HG02678 (cell line): ENCODE measurements around the gene ARHGEF7.

Experiments used
- ATAC-seq: cut with Tn5 transposase; IDR thresholded peaks from one replicate; pipeline ENCODE4 v1.9.1; 2021; ENCODE audit warnings: mild to moderate bottlenecking, moderate library complexity; ENCODE audit not compliant: unreplicated experiment

The ARHGEF7 gene

DNA sequence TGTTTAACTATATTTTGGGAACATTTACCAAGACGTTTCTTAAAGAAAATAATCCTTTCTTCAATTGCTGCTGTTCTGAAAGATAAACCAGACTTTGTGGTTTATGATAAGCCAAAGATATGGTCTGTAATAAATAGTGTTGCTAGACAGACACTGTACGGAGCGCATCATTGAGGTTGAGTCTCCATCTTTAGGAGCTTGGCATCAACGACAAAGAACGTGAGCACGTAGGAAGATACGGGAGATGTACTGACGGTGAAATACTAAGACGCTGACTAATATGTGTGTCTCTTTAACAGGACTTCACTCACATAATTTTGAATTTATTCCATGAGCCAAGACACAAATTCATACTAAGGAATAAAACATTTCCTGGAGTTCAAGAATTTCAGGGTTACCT is 221.6 kb downstream of the ARHGEF7 start:
- ATAC-seq: no peak

DNA sequence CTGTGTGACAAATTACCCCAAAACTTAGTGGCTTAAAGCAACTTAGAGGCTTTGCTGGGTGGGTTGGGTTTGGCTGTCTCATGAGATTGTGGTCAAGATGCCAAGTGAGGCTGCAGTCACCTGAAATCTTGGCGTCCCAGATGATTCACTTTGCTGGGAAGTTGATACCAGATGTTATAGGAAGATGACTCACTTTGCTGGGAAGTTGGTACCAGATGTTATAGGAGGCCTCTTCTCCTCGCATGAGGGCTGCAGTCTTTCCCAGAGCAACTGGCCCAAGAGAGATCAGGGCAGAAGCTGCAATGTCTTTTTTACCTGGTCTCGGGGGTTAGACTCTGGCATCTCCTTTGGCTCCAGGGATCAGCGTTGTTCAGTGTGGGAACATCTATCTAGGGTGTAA is 222.1 kb downstream of the ARHGEF7 start:
- ATAC-seq: no peak

DNA sequence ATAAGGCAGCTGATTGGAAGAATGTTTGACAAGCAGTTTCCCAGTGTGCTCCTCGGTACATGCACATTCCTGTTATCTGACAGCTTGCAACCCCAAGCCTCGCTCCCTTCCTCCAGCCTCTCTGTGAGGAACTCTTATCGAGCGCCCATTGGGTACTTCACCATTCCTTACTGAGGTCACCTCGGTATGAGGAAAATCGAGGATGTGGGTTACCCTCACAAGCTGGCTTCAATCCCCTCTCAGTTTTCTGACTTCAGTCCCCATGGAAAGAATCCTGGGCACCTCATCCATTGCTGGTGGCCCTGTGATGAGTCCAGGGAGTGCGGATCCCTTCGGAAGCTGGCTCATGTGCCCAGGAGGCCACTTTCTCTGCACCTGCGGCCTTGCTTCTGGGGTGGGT is 222.6 kb downstream of the ARHGEF7 start:
- no peak for ATAC-seq

DNA sequence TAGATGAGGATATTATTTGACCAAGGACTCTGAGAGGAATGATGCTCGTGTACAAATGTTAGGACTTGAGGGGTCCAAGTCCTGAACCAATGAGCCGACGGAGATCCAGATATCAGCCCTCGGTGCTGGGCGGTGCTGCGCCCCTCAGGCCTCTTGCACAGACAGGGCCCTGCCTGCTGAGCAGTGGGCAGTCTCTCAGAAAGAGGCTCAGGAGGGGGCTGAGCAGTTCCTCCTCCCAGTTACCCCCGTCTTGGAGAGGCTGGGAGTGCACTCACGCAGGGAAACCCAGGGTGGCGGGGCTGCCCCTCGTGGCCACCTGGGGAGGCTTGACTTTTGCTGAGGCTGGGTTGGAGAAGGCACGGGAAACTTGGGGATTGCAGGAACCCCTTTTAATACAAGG is 223.7 kb downstream of the ARHGEF7 start:
- ATAC-seq: no peak

DNA sequence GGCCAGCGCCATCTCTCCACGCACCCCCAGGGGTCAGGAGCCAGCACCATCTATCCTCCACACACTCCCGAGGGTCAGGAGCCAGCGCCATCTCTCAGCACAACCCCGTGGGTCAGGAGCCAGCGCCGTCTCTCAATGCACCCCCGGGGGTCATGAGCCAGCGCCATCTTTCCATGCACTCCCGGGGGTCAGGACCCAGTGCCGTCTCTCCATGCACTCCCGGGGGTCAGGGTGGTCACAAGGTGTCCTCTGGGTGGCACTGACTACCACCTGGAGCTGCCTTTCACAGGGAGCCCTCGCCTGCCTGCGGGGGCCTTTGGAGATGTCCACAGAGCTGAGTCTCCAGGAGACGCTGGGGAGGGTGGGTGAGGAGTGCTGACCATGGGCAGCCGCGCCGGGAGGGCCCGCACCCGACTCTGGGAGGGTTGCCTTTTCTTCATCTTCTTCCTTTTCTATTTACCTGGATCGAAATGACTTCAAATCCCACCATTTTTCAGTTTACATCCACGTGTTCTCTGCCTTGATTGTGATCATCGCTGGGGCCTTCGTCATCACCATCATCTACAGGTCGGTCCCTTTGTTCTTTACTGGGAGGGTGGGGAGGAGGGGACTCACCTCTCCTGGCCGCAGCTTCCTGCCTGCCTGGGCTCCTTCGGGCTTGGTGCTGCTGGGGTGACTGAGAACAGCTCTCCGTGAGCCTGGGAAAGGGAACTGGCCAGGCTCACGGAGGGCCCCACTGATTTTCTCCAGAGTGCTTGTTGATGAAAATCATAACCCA is 224.4 kb downstream of the ARHGEF7 start:
- ATAC-seq: no peak

DNA sequence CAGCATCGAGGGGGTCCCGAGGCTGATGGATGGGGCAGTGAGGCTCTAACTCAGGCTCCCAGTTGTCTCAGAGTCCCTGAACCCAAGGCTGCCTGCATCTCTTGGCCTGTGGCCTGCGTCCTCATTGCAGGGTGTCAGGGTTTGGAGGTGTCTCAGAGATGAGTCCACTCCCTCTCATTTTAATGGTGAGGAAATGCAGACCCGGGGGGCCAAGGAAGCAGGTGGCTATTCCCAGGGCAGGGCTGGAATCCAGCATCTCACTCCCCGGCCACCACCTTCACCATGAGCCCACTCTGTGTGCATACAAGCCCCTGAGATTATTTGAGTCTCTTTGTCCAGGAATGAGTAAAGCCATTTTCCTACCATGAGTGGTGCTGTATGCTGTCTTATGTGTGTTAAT is 226.8 kb downstream of the ARHGEF7 start:
- ATAC-seq: no peak

DNA sequence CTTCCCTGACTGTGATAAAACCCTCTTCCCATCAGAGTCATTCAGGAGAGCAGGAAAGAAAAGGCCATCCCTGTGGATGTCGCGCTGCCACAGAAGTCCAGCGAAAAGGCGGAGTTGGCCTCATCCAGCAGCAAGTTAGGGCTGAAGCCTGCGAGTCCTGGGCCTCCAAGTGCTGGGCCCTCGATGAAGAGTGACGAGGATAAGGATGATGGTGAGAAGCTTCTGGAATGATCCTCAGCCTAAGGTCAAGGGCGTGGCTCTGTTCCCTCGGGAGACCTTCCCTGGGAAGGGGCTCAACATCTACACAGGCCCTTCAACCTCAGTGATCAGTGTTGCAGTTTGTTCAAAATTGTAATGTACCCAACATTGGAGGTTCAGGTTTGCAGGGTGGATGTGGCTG is 227.6 kb downstream of the ARHGEF7 start:
- ATAC-seq: no peak

DNA sequence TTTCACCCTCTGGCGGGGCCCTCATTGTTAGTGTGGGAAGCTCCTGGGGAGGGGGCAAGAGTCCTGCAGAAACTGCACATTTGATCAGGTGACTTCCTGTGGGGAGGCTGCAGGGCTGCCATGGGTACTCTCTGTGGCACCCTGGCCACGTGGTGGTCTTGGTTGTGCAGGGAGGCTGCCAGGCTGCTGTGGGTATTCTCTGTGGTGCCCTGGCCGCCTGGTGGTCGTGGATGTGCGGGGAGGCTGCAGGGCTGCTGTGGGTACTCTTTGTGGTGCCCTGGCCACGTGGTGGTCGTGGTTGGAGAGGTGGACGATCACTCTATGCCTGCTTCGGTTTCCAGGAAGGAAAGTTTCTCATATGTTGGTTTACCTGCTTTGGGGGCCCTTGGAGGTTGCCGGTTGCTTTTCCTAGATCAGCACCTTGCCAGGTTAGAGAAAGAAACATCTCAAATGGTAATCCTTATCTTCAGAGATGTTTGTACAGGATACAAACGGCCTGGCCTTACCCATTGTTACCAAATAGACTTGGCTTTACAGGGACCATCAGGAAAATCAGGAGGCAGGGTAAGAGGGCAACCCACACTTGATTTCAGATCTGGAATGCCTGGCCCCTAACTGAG is 228.2 kb downstream of the ARHGEF7 start:
- ATAC-seq: no peak

DNA sequence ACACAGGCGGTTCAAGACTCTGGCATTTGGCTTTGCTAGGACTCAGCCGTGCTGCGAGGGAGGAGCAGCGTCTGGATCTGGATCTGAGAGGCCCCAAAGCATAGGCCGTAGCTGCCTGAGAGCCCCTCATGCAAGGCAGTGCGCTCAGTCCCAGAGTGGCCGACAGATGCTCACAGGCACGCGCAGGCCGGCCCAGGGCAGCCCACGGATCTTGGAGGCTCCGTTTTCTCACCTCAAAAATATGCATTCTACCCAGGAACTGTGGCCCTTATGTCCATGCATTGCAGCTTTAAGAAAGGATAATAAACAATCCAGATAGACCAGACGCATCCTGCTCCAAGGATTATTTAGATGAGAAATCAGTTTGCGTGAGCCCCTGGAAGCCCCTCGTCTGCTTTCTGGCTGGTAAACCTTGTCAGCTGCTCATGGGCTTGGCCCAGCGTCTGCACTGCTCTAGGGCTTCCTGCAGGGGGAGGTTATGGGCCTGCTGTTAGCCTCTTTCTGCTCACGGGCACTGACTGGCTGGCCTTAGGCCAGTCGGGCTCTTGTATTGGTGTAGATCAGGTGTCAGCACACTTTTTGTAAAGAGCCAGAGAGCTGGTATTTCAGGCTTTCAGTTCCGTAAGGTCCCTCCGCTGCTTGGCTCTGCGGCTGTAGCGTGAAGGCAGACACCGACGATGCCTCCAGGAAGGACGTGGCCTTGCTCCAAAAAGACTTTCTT is 229.5 kb downstream of the ARHGEF7 start:
- no peak for ATAC-seq

DNA sequence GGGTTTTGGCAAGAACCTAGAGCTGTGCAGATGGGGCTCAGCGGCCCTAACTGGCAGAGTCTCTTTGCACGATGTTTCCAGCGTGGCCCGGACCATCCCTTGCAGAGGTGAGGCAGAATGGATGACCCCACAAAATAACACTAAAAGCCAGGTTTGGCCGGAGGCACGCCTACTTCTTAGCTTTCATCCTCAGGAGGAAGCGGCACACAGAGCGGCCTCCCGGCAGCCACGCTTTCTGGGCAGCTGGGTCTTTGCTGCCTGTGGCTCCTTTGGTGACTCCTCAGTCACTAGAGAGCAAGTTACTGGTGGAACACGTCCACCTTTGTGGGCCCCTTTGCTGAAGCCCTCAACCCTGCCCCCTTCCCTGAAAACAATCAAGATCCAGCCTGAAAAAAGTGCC is 230.6 kb downstream of the ARHGEF7 start:
- no peak for ATAC-seq

DNA sequence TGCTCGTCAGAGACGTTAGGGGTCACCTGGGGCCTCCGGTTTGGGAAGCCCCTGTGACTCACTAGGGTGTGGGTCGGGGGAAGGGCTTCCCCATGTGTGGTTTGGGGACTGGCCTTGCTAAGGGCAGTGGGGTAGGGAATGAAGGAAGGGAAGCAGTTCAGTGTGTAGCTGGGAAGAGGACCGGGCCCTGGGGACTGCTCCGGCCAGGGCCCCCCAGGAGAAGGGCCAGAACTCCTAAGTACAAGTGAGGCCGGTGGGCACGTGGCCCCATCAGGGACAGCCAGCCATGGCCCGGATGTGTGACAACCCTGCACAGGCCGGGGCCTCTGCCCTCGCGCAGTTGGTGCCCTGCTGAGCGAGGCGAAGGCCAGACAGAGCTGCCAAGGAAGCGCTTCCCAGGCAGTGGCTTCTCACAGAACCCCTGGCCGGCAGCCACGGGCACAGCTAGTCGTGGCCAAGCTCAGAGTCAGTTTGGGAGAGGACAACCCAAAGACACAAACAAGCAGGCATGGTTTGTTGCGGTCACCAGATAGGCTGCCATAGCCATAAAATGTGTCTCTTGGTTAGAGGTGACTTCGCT is 231.1 kb downstream of the ARHGEF7 start:
- ATAC-seq: no peak

DNA sequence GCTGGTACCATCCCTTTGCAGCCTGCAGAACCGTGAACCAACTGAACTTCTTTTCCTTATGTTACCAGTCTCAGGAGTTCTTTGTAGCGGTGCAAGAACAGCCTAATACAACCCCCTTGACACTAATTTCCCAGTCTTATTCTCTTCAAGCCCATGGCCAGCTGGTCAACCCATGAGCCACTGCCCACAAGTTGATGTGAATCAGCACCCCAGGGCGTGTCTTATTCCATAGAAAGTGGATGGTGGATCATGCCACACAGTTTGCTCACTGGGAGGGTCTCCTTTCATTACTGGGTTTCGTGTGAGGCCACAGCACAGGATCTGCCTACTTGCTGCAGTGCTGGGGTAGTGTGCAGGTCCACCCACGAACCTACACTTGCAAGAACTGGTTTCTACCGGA is 232.3 kb downstream of the ARHGEF7 start:
- ATAC-seq: no peak

DNA sequence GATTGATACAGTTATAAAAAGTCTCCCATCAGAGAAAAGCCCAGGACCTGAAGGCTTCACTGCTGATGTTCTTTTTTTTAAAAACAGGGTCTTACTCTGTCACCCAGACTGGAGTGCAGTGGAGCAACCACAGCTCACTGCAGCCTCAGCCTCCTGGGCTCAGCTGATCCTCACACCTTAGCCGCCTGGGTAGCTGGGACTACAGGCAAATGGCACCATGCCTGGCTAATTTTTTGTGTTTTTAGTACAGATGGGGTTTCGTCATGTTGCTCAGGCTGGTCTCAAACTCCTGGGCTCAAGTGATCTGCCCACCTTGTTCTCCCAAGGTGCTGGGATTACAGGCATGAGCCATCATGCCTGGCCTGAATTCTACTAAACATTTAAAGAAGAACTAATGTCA is 238.4 kb downstream of the ARHGEF7 start:
- ATAC-seq: no peak

DNA sequence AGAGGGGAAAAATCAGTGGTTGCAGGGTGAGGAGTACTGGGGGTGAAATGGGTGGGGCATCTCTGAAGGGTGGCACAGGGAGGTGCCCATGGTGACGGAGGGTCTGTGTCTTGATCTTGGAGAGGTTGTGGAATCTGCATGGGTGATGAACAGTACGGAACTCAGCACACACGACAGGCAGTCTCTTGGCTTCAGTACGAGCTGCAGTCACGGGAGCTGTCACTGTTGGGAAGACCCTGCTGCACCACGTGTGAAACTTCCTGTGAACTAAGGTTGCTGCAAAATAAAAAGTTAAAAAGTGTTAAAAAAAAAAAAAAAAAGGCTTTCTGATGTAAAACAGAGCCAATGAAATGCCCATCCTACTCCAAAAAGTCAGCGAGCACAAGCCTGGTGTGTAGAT is 239.7 kb downstream of the ARHGEF7 start:
- no peak for ATAC-seq
